LHCN-M2 (cell line): ENCODE data around the gene ARSI. TPM values are rescaled to one million over a fixed set of nuclear protein-coding genes. Genes with fewer than 3 reads are reported as not detected.

ENCODE experiments used
- DNase-seq: peaks from one replicate; pipeline ENCODE4 v3.0.0-alpha.2; 2012; ENCODE audit warnings: low read depth
- total RNA-seq: library from RNA; depleted of rRNA; stranded (reverse); fragments of >200 nt; gene quantifications from 2 replicates; pipeline ENCODE4 v1.2.3, GENCODE V29; 2014

Gene ARSI
- total RNA-seq, 1 experiment from 2014 or later, result 6.2 TPM

- DNase-seq, result no peak
These were observed 32.0 kb downstream of the ARSI start for GRCh38 chr5:150270541-150271295.

GRCh38 chr5:150266871-150267291, 35.8 kb downstream of the ARSI start:
- no peak for DNase-seq

GRCh38 chr5:150265870-150266383, 36.8 kb downstream of the ARSI start:
- DNase-seq, result no peak

- no peak for DNase-seq
These were observed 37.8 kb downstream of the ARSI start for GRCh38 chr5:150264667-150265603.

- DNase-seq, result peak; percentile 86
These were observed 38.7 kb downstream of the ARSI start for GRCh38 chr5:150263801-150264621.

- DNase-seq, result no peak
These were observed 39.3 kb downstream of the ARSI start for GRCh38 chr5:150263375-150263775.

- no peak for DNase-seq
These were observed 40.2 kb downstream of the ARSI start for GRCh38 chr5:150262502-150262901.

GRCh38 chr5:150261231-150261630, 41.5 kb downstream of the ARSI start:
- no peak for DNase-seq

GRCh38 chr5:150258130-150258529, 44.6 kb downstream of the ARSI start:
- DNase-seq, result peak; percentile 86

GRCh38 chr5:150257424-150257823, 45.3 kb downstream of the ARSI start:
- DNase-seq, result no peak

- no peak for DNase-seq
These were observed 46.2 kb downstream of the ARSI start for GRCh38 chr5:150256410-150257064.

GRCh38 chr5:150255659-150256409, 46.9 kb downstream of the ARSI start:
- no peak for DNase-seq

- no peak for DNase-seq
These were observed 47.9 kb downstream of the ARSI start for GRCh38 chr5:150254774-150255173.

GRCh38 chr5:150254363-150254762, 48.3 kb downstream of the ARSI start:
- DNase-seq, result no peak

GRCh38 chr5:150253416-150254208, 49.1 kb downstream of the ARSI start:
- no peak for DNase-seq

- no peak for DNase-seq
These were observed 50.2 kb downstream of the ARSI start for GRCh38 chr5:150252489-150252888.

GRCh38 chr5:150251504-150251903, 51.2 kb downstream of the ARSI start:
- DNase-seq, result no peak

- no peak for DNase-seq
These were observed 53.0 kb downstream of the ARSI start for GRCh38 chr5:150249744-150250143.

- no peak for DNase-seq
These were observed 53.8 kb downstream of the ARSI start for GRCh38 chr5:150248946-150249345.
